B cell (primary cell): Measurements from ENCODE around the gene RAD51B.

Experiments used
- CTCF ChIP-seq: fragments of 200-600 bp; IDR thresholded peaks from one replicate; pipeline ENCODE4 v1.8.0; 2022; ENCODE audit warnings: antibody characterized with exemption, mild to moderate bottlenecking
- EZH2 ChIP-seq: IDR thresholded peaks from 2 replicates; pipeline ENCODE4 v1.6.1; 2012; ENCODE audit warnings: borderline replicate concordance, low read depth, mild to moderate bottlenecking, moderate library complexity, low read length; ENCODE audit not compliant: insufficient read depth, poor library complexity, severe bottlenecking

DNA sequence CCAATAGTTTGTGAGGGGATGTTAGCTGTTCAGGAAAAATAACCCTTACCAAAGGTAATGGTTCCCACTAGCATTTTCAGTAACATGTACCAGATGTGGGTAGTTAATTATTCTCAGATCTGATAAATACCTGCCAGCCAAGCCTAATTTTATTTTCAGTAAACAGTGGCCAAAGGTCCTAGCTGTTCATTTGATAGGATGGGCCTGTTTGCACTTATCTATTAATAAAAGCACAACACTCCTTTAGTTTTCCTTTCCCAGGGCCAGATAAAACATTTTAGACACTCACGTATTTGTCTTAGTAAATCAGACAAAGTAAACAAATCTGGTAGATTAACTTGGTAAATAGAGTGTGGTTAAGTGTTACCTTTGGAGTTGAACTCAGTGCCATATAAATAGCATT lies 345.1 kb downstream of the RAD51B start:
- no peak for TF ChIP-seq EZH2
- TF ChIP-seq CTCF = no peak
